ENCODE data around the gene HLA-DRB1.
"Not testable (repeated sequence)": the region's sequence is repeated elsewhere in the genome, so short reads cannot be mapped to it uniquely, and the experiment has no call there.

DNA sequence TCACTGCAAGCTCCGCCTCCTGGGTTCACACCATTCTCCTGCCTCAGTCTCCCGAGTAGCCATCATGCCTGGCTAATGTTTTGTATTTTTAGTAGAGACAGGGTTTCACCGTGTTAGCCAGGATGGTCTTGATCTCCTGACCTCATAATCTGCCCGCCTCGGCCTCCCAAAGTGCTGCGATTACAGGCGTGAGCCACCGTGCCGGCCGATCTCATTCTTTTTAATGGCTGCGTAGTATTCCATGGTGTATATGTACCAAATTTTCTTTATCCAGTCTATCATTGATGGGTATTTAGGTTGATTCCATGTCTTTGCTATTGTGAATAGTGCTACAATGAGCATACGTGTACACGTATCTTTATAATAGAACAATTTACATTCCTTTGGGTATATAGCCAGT, 40.1 kb upstream of the HLA-DRB1 start:
- TF ChIP-seq RFX5 (IDR thresholded peaks at IDR 0.05); MYC (IDR thresholded peaks at IDR 0.05; ENCODE audit: borderline replicate concordance, low read length); CBX2 (IDR thresholded peaks at IDR 0.05; ENCODE audit: borderline replicate concordance, low read depth): not testable (repeated sequence)
- TF ChIP-seq, protein P1, sequence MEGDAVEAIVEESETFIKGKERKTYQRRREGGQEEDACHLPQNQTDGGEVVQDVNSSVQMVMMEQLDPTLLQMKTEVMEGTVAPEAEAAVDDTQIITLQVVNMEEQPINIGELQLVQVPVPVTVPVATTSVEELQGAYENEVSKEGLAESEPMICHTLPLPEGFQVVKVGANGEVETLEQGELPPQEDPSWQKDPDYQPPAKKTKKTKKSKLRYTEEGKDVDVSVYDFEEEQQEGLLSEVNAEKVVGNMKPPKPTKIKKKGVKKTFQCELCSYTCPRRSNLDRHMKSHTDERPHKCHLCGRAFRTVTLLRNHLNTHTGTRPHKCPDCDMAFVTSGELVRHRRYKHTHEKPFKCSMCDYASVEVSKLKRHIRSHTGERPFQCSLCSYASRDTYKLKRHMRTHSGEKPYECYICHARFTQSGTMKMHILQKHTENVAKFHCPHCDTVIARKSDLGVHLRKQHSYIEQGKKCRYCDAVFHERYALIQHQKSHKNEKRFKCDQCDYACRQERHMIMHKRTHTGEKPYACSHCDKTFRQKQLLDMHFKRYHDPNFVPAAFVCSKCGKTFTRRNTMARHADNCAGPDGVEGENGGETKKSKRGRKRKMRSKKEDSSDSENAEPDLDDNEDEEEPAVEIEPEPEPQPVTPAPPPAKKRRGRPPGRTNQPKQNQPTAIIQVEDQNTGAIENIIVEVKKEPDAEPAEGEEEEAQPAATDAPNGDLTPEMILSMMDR (IDR thresholded peaks at IDR 0.05), result not testable (repeated sequence)

All from A549 (cell line).